ENCODE data around the gene PLOD3.

DNA sequence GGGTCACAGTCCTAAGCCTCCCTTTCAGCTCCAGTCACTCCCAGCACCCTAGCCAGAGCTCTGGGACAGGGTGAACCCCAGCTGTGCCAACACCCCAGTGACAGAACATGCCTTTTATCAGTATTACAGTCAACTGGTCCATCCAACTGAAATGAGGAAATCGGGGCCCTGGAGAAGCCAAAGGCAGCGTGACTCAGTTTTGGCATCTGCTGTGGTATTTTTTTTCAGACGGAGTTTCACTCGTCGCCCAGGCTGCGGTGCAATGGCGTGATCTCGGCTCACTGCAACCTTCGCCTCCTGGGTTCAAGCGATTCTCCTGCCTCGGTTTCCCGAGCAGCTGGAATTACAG lies 23.6 kb upstream of the PLOD3 start:
- no peak for TF ChIP-seq EP300 (IDR thresholded peaks at IDR 0.05; ENCODE audit: borderline replicate concordance)
- no peak for TF ChIP-seq TCF12 (IDR thresholded peaks at IDR 0.05; ENCODE audit: low read depth)
- TF ChIP-seq NFIC (IDR thresholded peaks at IDR 0.05), result no peak
- no peak for TF ChIP-seq MAX (IDR thresholded peaks at IDR 0.05)
- TF ChIP-seq CEBPB (IDR thresholded peaks at IDR 0.05), result no peak
- no peak for TF ChIP-seq EGR1 (IDR thresholded peaks at IDR 0.05)
- no peak for TF ChIP-seq CREB1 (IDR thresholded peaks at IDR 0.05; ENCODE audit: low read depth)
- TF ChIP-seq TAF1 (IDR thresholded peaks at IDR 0.05; ENCODE audit: low read depth), result no peak
- no peak for TF ChIP-seq ZBTB7A (IDR thresholded peaks at IDR 0.05; ENCODE audit: low read depth)
- TF ChIP-seq RAD21 (IDR thresholded peaks at IDR 0.05; ENCODE audit: low read depth), result no peak
- TF ChIP-seq YY1 (IDR thresholded peaks at IDR 0.05; ENCODE audit: low read depth), result no peak
- TF ChIP-seq REST (IDR thresholded peaks at IDR 0.05; ENCODE audit: low read depth), result no peak
